ENCODE results near the gene USP27X. TPM values are rescaled to one million over a fixed set of nuclear protein-coding genes. Genes with fewer than 3 reads are reported as not detected.

Gene USP27X
- total RNA-seq, 1 donor: 3.6 TPM

GRCh38 chrX:49876750-49877149 lies 2.5 kb upstream of the USP27X start:
- Histone ChIP-seq H3K27ac (ENCODE audit: low read depth, low read length) (no peak overlapping the region), H4K20me1 (ENCODE audit: insufficient read depth, low read length) (no peaks in the 10 kb centered on the region), H2AFZ (ENCODE audit: low read length) (no peak overlapping the region), H3K36me3 (ENCODE audit: insufficient read depth, low read length) (no peaks in the 10 kb centered on the region), H3K4me2 (ENCODE audit: insufficient read depth, low read length) (no peak overlapping the region), H3K27me3 (ENCODE audit: insufficient read depth, low read length) (peaks cover 4% of the 10 kb centered on the region), H3K9me3 (ENCODE audit: low read depth, low read length) (no peaks in the 10 kb centered on the region), H3K4me3 (ENCODE audit: insufficient read depth, low read length) (no peak overlapping the region), H3K79me2 (ENCODE audit: insufficient read depth, low read length) (peaks cover 2% of the 10 kb centered on the region), H3K4me1 (ENCODE audit: insufficient read depth, low read length) (peaks cover 3% of the 10 kb centered on the region)
- peak; percentile 91 for DNase-seq (ENCODE audit: insufficient read length, low spot score, missing footprints)
- peak; percentile 51 for TF ChIP-seq CTCF (IDR thresholded peaks at IDR 0.05; ENCODE audit: extremely low read depth, low read depth, low read length)

DNA sequence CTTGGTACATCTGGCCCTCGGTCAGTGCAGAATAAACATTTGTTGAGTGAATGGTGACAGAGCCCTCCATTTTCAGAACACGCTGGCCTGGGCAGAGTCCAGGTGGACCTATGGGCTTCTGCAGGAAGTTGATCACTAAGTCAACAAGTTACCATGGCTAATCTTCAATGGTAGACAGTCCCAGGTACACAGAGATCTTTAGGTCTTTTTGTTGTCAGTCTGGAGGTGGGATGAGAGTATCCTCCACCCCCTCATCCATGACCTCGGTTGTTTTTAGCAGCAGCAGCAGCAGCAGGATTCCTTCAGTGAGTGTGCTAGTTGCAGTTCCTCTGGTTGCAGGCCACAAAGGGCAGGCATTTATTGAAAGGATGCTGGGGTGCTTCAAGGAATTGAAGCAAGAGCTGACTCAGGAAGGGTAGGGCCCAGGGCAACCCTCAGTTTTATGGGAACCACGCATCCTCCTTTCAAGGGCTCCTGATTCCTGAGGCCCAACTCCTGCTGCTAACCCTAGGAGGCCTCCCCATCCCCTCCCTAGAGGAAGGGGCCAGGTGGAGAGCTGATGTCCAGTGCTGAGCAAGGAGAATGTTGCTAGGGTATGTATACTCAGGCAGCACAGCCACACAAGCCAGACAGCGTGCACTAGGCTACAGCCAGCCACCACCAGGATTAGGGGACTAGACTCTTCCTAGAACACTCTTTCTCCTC lies 1.7 kb upstream of the USP27X start:
- no peak overlapping the region for H2AFZ ChIP-seq (ENCODE audit: low read length)
- DNase-seq (ENCODE audit: insufficient read length, low spot score, missing footprints): peak; percentile 65
- H3K27ac ChIP-seq (ENCODE audit: low read depth, low read length): no peak overlapping the region
- no peaks in the 10 kb centered on the region for H3K36me3 ChIP-seq (ENCODE audit: insufficient read depth, low read length)
- no peaks in the 10 kb centered on the region for H4K20me1 ChIP-seq (ENCODE audit: insufficient read depth, low read length)
- no peak overlapping the region for H3K4me2 ChIP-seq (ENCODE audit: insufficient read depth, low read length)
- TF ChIP-seq CTCF (IDR thresholded peaks at IDR 0.05; ENCODE audit: extremely low read depth, low read depth, low read length): no peak
- peaks cover 2% of the 10 kb centered on the region for H3K79me2 ChIP-seq (ENCODE audit: insufficient read depth, low read length)
- peaks cover 3% of the 10 kb centered on the region for H3K4me1 ChIP-seq (ENCODE audit: insufficient read depth, low read length)
- H3K27me3 ChIP-seq (ENCODE audit: insufficient read depth, low read length): no peaks in the 10 kb centered on the region
- no peak overlapping the region for H3K4me3 ChIP-seq (ENCODE audit: insufficient read depth, low read length)
- H3K9me3 ChIP-seq (ENCODE audit: low read depth, low read length): no peaks in the 10 kb centered on the region

DNA sequence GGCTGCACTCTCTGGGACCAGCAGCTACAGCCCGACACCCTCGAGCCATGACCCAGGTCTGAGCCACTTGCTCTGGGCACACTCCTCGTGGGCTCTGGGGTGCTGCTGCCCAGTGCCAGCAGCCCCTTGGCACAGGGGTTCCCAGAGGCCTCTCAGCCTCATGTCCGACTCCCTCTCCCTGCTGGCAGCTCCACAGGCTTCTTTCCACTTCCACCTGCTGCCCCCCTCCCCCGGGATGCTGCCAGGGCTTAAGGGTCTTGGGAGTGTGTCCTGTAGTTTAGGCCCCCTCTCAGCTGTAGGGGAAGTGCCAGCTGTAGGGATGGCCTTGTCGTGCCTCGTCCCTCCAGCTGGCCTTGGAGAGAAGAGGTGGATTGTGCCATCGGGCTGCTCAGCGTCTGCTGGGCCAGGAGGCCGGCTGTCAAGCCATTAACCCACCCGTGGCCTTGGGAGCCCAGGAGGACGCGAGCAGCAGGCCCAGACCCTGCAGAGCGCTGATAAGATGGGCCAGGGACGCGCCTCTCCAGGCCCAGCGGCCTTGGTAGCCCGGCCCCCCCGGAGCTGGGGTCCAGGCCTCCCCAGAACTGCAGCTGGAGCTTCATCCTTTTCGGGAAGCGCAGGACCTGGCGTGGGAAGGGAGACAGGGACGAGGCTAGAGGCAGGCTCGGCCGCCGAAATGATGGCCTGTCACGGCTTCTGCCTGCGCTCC lies 1.0 kb upstream of the USP27X start:
- Histone ChIP-seq H2AFZ (ENCODE audit: low read length) (peak overlapping the region; percentile 85), H3K27ac (ENCODE audit: low read depth, low read length) (peak overlapping the region; percentile 45), H3K36me3 (ENCODE audit: insufficient read depth, low read length) (no peaks in the 10 kb centered on the region), H3K4me3 (ENCODE audit: insufficient read depth, low read length) (peak overlapping the region; percentile 75), H3K79me2 (ENCODE audit: insufficient read depth, low read length) (peaks cover 2% of the 10 kb centered on the region), H3K9me3 (ENCODE audit: low read depth, low read length) (no peaks in the 10 kb centered on the region), H4K20me1 (ENCODE audit: insufficient read depth, low read length) (no peaks in the 10 kb centered on the region), H3K27me3 (ENCODE audit: insufficient read depth, low read length) (no peaks in the 10 kb centered on the region), H3K4me1 (ENCODE audit: insufficient read depth, low read length) (peaks cover 3% of the 10 kb centered on the region), H3K4me2 (ENCODE audit: insufficient read depth, low read length) (peak overlapping the region; percentile 82)
- DNase-seq (ENCODE audit: insufficient read length, low spot score, missing footprints): peak; percentile 79
- no peak for TF ChIP-seq CTCF (IDR thresholded peaks at IDR 0.05; ENCODE audit: extremely low read depth, low read depth, low read length)

DNA sequence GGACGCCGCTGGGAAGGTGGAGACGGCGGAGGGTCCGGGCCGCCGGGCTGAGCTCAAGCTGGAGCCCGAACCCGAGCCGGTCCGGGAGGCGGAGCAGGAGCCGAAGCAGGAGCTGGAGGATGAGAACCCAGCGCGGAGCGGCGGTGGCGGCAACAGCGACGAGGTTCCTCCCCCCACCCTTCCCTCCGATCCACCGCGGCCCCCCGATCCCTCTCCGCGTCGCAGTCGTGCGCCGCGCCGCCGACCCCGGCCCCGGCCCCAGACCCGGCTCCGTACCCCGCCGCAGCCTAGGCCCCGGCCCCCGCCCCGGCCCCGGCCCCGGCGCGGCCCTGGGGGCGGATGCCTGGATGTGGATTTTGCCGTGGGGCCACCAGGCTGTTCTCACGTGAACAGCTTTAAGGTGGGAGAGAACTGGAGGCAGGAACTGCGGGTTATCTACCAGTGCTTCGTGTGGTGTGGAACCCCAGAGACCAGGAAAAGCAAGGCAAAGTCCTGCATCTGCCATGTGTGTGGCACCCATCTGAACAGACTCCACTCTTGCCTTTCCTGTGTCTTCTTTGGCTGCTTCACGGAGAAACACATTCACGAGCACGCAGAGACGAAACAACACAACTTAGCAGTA lies 483 bp downstream of the USP27X start:
- no peaks in the 10 kb centered on the region for H3K27me3 ChIP-seq (ENCODE audit: insufficient read depth, low read length)

More for the DNA sequence above, 483 bp downstream of the USP27X start:
- H2AFZ ChIP-seq (ENCODE audit: low read length): peak overlapping the region; percentile 85
- H4K20me1 ChIP-seq (ENCODE audit: insufficient read depth, low read length): no peaks in the 10 kb centered on the region
- H3K9me3 ChIP-seq (ENCODE audit: low read depth, low read length): no peaks in the 10 kb centered on the region
- peak overlapping the region; percentile 82 for H3K4me2 ChIP-seq (ENCODE audit: insufficient read depth, low read length)
- H3K4me3 ChIP-seq (ENCODE audit: insufficient read depth, low read length): peak overlapping the region; percentile 75
- DNase-seq (ENCODE audit: insufficient read length, low spot score, missing footprints): peak; percentile 68
- no peaks in the 10 kb centered on the region for H3K36me3 ChIP-seq (ENCODE audit: insufficient read depth, low read length)
- no peak overlapping the region for H3K27ac ChIP-seq (ENCODE audit: low read depth, low read length)
- no peak for TF ChIP-seq CTCF (IDR thresholded peaks at IDR 0.05; ENCODE audit: extremely low read depth, low read depth, low read length)
- H3K4me1 ChIP-seq (ENCODE audit: insufficient read depth, low read length): peaks cover 3% of the 10 kb centered on the region
- H3K79me2 ChIP-seq (ENCODE audit: insufficient read depth, low read length): peaks cover 2% of the 10 kb centered on the region

All from osteoblast (primary cell).